ENCODE results near the gene ANXA11. TPM values are rescaled to one million over a fixed set of nuclear protein-coding genes. Genes with fewer than 3 reads are reported as not detected.

ANXA11 gene
- total and polyA plus RNA-seq, 9 of the 15 experiments (the other 6 are each of a cell fraction or from before 2014, with no cell fraction given), result 43.6 to 212 (median 109) TPM

DNA sequence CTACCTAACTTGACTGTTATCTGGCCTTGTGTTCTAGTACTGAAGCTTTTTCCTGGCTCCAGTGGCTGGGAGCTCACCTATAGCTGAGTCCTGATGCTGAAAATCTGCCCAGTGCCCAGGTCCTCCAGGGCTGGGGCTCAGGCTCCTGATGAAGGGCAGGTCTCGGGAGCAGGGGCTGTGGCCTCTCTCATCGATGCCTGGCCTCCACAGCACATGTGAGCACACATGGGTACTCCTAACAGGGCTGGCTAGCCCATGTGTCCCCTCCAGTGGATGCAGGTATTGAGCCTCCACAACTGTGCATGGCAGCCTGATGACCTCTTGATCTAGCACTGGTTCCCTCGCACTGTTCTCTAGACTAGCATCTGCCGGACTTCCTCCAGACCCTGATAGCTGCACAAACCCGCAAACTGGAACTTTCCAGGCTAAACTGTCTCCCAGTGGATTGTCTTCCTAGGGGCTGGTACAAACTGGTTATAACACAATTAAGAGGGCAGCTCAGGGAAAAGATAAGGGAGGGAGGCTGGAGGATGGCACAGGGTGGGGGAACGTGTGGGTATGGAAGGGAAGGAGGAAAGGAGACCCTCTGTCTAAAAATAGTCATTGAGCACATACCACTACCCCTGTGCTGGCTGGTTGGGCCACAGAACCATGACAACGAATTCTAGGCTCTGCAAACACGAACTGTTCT is 37.7 kb downstream of the ANXA11 start (continued):
- TF ChIP-seq, protein P1, sequence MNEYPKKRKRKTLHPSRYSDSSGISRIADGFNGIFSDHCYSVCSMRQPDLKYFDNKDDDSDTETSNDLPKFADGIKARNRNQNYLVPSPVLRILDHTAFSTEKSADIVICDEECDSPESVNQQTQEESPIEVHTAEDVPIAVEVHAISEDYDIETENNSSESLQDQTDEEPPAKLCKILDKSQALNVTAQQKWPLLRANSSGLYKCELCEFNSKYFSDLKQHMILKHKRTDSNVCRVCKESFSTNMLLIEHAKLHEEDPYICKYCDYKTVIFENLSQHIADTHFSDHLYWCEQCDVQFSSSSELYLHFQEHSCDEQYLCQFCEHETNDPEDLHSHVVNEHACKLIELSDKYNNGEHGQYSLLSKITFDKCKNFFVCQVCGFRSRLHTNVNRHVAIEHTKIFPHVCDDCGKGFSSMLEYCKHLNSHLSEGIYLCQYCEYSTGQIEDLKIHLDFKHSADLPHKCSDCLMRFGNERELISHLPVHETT (CRISPR knock-in tag; conservative IDR thresholded peaks at IDR 0.05 in 1 of 2, IDR thresholded peaks at IDR 0.05 in 1 of 2), result no peak
- TF ChIP-seq HEY1 (CRISPR knock-in tag; IDR thresholded peaks at IDR 0.05; ENCODE audit: borderline replicate concordance) (no peak), DDX20 (tag; IDR thresholded peaks at IDR 0.05; ENCODE audit: low read depth) (no peak), TAF9B (IDR thresholded peaks at IDR 0.05; ENCODE audit: partially characterized antibody) (no peak), PURB (CRISPR knock-in tag; IDR thresholded peaks at IDR 0.05; ENCODE audit: low read depth) (no peak), POLR2B (IDR thresholded peaks at IDR 0.05; ENCODE audit: low read depth, partially characterized antibody) (no peak), HSF4 (CRISPR knock-in tag; IDR thresholded peaks at IDR 0.05; ENCODE audit: borderline replicate concordance) (no peak), ZNF316 (IDR thresholded peaks at IDR 0.05) (no peak), NONO (IDR thresholded peaks at IDR 0.05; ENCODE audit: low read depth in 2 of 2, low read length in 1 of 2) (no peak), SMAD2 (IDR thresholded peaks at IDR 0.05; ENCODE audit: low read depth, low read length) (no peak), ZFX (CRISPR knock-in tag; IDR thresholded peaks at IDR 0.05) (no peak)

All from K562 (cell line).